GM18517 (cell line): ENCODE data around the gene GATAD1.
A peak's percentile ranks its signal among the peaks of the same experiment; 100 is the strongest.
"Not testable (repeated sequence)": the region's sequence is repeated elsewhere in the genome, so short reads cannot be mapped to it uniquely, and the experiment has no call there.

Experiments
- ATAC-seq: cut with Tn5 transposase; IDR thresholded peaks from one replicate; pipeline ENCODE4 v1.9.1; 2021; ENCODE audit warnings: mild to moderate bottlenecking, moderate library complexity; ENCODE audit not compliant: unreplicated experiment

GATAD1 gene

DNA sequence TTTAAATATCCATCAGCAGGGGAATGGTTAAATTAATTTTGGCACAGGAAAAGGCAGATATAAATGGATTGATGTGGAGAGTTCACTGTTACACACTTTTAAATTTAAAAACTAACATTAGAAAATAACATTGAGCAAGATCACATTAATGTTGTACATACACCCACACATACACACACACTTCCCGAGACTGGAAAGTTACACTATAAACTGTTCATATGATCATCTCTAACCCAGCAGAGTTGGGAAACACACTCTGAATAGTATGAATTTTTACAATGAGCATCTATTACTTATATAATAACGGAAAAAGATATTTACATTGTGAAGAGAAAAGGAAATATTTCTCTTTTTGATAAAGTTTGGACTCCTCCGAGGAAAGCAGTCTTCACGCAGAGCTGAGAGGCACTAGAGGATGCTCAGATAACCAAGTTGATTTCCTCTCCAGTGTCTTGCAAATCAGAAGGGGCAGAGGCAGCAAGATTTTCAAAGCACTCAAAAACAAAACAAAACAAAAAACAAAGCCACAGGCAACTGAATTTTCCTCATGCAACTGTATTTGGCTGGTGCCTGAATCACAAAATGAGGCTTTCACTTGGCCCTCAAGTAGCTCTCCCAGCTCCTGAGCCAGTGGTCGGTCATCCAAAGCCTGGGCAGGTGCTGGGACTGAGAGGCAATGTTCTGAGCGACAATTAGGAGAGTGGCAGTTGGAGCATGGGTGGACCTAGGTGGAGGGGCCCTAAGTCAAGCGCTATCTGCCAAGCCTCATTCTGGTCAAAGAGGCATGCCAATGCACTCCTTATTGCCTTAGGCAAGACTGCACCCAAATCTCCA lies 10.5 kb upstream of the GATAD1 start:
- no peak for ATAC-seq

DNA sequence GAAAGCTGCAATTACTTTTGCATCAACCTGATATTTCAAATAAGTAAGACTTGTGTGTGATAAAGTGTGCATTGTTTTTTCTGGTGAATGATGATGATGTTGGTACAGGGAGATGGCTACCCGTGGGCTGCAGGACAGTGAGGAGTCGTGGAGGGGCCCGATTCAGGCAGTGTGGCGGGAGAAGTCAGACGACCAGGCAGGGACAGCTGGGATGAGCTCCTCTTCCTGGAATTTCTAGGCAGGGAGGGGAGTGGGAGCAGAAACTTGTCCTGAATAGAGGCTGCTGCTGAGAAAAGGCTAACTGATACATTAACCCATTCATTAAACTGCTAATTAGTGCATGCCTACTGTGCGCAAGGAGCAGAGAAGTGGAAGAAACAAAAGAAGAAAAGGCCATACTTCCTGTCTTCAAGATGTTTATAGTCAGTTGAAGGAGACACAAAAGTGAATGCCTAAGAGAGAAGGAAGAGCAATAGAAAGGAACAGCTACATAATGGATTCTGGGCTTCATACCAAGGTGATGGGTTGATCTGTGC lies 9.3 kb upstream of the GATAD1 start:
- no peak for ATAC-seq

DNA sequence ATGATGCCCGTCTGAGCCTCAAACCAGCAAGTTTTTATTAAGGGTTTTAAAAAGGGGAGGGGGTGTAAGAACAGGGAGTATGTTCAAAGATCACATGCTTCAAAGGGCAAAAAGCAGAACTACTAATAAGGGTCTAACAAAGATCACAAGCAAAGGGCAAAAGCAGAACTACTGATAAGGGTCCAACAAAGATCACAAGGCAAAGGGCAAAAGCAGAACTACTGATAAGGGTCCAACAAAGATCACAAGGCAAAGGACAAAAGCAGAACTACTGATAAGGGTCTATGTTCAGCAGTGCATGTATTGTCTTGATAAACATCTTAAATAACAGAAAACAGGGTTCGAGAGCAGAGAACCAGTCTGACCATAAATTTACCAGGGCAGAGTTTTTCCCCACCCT lies 4.6 kb upstream of the GATAD1 start:
- ATAC-seq = not testable (repeated sequence)

GRCh38 chr7:92446869-92447344 lies 375 bp upstream of the GATAD1 start:
- ATAC-seq = no peak

DNA sequence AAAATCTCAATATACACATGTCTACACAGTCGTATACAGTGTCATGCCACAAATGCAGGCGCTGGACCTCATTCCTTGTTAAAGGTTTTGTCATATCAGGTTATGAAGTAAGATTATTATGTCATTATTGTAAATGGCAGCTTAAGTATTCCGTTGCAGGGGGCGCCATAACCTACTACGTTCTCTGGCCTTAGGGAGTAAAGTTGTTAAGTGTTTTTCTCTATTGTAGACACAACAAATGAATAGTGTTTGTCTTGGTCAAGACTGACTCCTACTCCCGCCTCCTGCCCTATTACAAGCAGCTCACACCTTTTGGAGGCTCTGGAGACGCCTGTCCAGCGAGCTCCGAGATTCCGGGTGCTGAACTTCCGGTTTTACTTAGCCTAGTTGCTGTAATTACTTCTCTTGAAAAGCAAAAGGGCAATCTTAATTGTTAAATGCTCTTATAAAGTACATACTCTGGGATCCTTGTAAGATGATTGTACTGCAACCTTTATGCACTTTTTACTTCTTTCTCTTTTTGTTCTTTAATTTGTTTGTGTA lies 994 bp downstream of the GATAD1 start:
- ATAC-seq = peak; percentile 46

GRCh38 chr7:92451645-92452044 lies 4.4 kb downstream of the GATAD1 start:
- no peak for ATAC-seq

DNA sequence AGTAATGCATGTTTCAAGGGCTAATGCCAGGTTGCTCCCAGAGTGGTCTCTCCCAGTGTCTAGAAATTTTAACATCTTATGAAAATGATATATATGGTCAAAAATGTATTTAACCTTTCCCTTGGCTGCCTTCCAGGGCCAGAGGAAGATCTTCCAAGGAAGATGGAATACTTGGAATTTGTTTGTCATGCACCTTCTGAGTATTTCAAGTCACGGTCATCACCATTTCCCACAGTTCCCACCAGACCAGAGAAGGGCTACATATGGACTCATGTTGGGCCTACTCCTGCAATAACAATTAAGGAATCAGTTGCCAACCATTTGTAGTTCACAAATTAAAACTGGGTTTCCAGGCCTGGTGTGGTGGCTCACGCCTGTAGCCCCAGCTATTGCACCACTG lies 9.0 kb downstream of the GATAD1 start:
- ATAC-seq = no peak

DNA sequence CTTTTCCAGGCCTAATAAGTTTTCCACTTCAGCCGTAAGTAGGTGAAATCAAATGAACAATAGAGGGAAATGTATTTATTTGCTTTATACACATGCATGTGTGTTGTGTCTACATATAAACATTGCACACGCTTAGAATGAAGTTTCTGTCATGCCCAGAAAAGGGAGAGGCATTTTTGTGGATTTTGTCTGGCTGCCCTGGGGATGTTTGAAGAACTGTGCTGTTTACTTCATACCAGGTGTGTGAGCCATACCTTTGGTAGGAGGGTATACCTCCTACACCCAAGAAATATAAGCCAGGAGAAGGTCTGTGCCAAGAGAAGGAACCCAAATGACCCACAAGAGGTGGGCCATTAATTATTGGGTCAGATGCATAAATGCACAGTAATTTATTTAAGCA lies 12.8 kb downstream of the GATAD1 start:
- no peak for ATAC-seq

- no peak for ATAC-seq
These were observed 13.2 kb downstream of the GATAD1 start for GRCh38 chr7:92460510-92460909.

- ATAC-seq = peak; percentile 65
These were observed 14.0 kb downstream of the GATAD1 start for GRCh38 chr7:92461027-92462003.

DNA sequence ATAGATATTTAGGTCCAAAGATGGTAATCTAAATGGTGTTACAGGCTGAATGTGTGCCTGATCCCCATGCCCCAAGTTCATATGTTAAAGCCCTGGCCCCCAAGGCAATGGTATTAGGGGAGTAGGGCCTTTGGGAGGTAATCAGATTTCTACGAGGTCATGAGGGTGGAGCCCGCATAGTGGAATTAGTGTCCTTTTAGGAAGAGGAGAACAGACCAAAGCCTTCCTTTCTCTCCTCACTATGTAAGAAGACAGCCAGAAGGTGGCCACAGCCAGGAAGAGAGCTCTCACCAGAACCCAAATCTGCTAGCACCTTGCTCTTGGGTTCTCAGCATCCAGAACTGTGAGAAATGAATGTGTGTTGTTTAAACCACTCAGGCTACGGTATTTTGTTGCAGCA lies 15.3 kb downstream of the GATAD1 start:
- no peak for ATAC-seq

DNA sequence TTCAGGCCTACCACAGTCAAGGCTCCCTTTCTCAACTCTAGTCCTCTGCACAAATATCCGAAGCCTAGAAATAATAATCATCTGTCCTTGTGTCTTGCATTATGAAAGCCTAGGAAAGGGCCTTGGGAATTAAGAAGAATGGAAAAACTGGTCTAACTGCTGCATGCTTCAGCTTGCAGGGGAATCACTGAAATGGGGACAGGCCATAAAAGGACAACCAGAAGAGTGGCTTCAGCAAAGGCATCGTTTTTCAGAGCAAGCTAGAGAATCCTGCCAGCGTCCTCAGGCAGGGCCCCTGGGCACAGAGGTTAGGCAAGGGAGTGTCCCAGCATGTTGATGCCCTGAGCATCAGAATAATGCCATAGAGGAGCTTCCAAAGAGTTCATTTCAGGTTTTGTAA lies 17.2 kb downstream of the GATAD1 start:
- ATAC-seq = no peak

- no peak for ATAC-seq
These were observed 19.4 kb downstream of the GATAD1 start for GRCh38 chr7:92466682-92467081.

DNA sequence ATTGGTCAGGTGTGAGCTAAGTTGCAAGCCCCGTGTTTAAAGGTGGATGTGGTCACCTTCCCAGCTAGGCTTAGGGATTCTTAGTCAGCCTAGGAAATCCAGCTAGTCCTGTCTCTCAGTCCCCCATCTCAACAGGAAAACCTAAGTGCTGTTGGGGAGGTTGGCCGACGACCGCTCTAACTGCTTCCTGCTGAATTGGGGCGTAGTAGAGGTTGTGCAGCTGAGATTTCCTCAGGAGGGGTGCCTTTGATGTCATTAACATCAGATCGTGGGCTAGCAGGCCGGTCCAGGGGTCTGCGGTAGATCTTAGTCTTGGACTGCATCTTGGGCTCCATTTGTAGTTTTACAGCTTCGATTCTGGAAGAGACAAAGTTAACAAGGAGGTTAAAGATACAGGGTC lies 21.3 kb downstream of the GATAD1 start:
- ATAC-seq = not testable (repeated sequence)

- ATAC-seq = not testable (repeated sequence)
These were observed 26.7 kb downstream of the GATAD1 start for GRCh38 chr7:92473989-92474388.

DNA sequence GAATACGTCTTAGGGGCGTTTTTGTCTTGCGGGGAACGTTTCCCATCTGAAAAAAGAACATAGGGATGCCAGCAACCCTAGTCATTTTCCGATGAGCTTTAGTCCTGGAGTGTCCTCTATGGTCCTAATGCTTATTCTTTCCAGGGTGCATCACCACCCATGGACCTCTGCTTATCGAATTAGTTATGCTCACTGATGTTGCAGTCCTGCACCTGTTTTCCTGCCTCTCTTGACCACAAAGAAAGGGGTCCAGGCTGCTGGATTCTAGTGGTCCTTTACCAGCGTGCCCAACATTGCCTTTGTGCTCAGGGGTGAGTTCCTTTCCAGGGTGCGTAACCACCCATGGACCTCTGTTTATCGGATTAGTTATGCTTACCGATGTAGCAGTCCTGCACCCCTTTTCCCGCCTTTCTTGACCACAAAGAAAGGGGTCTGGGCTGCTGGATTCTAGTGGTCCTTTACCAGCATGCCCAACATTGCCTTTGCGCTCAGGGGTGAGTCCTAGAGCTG lies 28.0 kb downstream of the GATAD1 start:
- ATAC-seq = not testable (repeated sequence)

DNA sequence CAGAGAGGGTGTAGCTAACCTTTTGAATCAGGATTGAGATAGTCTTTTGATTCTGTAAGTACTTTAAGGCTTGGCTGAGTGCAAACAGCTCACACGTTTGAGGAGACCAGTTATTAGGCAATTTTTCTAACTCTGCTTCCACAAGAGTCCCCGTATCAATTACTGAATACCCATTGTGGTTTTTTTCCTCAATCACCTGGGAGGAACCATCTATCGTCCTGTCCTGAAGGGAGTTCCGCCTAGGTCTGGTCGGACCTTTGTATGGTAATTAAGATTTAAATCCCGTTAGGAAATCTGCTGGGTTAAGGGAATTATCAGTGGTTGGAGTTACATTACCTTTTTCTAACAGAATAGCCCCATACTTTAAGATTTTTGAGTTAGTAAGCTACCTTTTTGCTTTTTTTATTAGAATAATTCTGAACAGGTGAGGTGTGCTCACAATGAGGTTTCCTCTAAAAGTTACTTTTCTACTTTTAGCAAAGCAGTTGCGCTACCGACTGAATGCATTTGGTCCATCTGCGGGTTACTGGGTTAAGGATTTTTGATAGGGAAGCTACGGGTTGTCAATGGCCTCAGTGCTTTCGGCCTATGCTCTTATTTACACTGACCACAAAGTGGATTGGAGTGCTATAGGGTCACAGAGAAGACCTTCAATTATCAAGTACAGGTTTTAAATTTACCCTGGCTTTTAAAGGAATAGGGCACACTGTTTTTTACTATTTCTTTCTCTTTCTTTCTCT lies 28.7 kb downstream of the GATAD1 start:
- ATAC-seq = not testable (repeated sequence)

GRCh38 chr7:92477681-92478080 lies 30.4 kb downstream of the GATAD1 start, which contains the start of gene ERVW-1:
ERVW-1 (minus strand) TSS chr7:92477946; CDS start chr7:92470381, 7,565 bp downstream.
- not testable (repeated sequence) for ATAC-seq

DNA sequence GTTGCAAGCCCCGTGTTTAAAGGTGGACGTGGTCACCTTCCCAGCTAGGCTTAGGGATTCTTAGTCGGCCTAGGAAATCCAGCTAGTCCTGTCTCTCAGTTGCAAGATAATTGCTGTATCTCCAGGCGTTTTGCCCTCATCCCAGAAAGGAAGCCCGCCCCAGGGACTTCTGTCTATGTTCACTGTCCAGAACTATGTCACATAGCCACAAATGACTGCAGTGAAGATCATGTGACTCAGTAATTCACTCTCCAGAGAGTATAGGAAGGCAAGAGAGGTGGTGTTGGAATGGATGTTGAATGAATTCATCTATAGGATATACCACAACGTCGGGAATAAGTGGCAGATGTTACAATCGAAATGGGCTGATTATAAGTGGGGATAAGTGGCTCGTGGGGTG lies 30.8 kb downstream of the GATAD1 start:
- no peak for ATAC-seq

DNA sequence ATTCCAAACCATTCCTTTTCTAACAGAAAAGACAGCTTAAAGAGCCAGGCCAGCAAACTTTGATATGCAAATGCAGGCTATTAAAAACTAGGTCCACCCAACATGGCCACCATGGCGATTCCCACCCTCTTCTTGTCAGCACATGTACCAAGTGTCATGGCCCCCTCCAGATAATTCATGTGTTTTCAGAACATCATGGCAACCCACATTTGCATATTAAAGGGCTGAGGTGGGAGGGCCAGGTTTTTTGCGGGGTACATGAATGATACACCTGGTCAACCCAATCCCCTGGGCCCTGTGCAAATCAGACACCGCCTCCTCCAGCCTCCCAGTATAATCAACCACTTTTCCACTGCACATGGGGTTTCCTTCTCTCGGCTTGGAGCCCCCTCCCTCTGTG lies 31.4 kb downstream of the GATAD1 start:
- no peak for ATAC-seq
